ENCODE results near the gene FBP2. TPM values are rescaled to one million over a fixed set of nuclear protein-coding genes. Genes with fewer than 3 reads are reported as not detected.

FBP2 gene
- total and polyA plus RNA-seq, 2 experiments from 2014 or later, result not detected

GRCh38 chr9:94642501-94642900, 48.9 kb upstream of the FBP2 start (continued):
- TF ChIP-seq, protein P1, sequence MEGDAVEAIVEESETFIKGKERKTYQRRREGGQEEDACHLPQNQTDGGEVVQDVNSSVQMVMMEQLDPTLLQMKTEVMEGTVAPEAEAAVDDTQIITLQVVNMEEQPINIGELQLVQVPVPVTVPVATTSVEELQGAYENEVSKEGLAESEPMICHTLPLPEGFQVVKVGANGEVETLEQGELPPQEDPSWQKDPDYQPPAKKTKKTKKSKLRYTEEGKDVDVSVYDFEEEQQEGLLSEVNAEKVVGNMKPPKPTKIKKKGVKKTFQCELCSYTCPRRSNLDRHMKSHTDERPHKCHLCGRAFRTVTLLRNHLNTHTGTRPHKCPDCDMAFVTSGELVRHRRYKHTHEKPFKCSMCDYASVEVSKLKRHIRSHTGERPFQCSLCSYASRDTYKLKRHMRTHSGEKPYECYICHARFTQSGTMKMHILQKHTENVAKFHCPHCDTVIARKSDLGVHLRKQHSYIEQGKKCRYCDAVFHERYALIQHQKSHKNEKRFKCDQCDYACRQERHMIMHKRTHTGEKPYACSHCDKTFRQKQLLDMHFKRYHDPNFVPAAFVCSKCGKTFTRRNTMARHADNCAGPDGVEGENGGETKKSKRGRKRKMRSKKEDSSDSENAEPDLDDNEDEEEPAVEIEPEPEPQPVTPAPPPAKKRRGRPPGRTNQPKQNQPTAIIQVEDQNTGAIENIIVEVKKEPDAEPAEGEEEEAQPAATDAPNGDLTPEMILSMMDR (conservative IDR thresholded peaks at IDR 0.05; ENCODE audit: low read depth in 2 of 2), result no peak
- TF ChIP-seq NANOG (IDR thresholded peaks at IDR 0.05; ENCODE audit: borderline replicate concordance), result no peak
- no peak for TF ChIP-seq ZNF331 (CRISPR knock-in tag; IDR thresholded peaks at IDR 0.05; ENCODE audit: low read depth)

- peak overlapping the region; percentile 84 for H3K4me2 ChIP-seq
- Mint-ChIP-seq H3K36me3 (ENCODE audit: low read depth) (no peaks in the 10 kb centered on the region; the same call in 2 of the 3 replicates), H3K4me1 (peaks cover 21% of the 10 kb centered on the region), H3K9me3 (no peaks in the 10 kb centered on the region; the same call in 2 of the 3 replicates), H3K4me3 (peak overlapping the region; percentile 78), H3K27ac (no peak overlapping the region), H3K27me3 (ENCODE audit: insufficient read depth, low read depth, poor library complexity) (peaks cover 46% of the 10 kb centered on the region)
- peak overlapping the region; percentile 72 for H3K4me3 ChIP-seq
- H3K79me2 ChIP-seq (replicated peaks; ENCODE audit: insufficient read depth), result no peaks in the 10 kb centered on the region
- peak; percentile 86 for DNase-seq (ENCODE audit: low spot score)
- ATAC-seq, result peak; percentile 80
- no peak overlapping the region for H3K27ac ChIP-seq (ENCODE audit: low read depth)
- peaks cover 4% of the 10 kb centered on the region for H3K4me1 ChIP-seq (ENCODE audit: insufficient read depth)
- H3K27me3 ChIP-seq (ENCODE audit: insufficient read depth), result peaks cover 72% of the 10 kb centered on the region
- peak overlapping the region; percentile 97 for H2AFZ ChIP-seq
- H4K20me1 ChIP-seq (replicated peaks; ENCODE audit: insufficient read depth), result no peaks in the 10 kb centered on the region; the same call in 1 of the 2 replicates
- peak; percentile 81 for TF ChIP-seq NANOG (IDR thresholded peaks at IDR 0.05; ENCODE audit: borderline replicate concordance)
- TF ChIP-seq, protein P1 (conservative IDR thresholded peaks at IDR 0.05; ENCODE audit: low read depth in 2 of 2), result no peak
- H3F3A ChIP-seq (replicated peaks; ENCODE audit: low read depth), result no peaks in the 10 kb centered on the region
- H3K9me2 ChIP-seq (ENCODE audit: insufficient read depth), result no peaks in the 10 kb centered on the region
- H3K36me3 ChIP-seq (ENCODE audit: insufficient read depth), result no peaks in the 10 kb centered on the region
These were observed 46.4 kb upstream of the FBP2 start for GRCh38 chr9:94639999-94640376.

- peaks cover 4% of the 10 kb centered on the region for H3K4me1 ChIP-seq (ENCODE audit: insufficient read depth)
- Mint-ChIP-seq H3K27me3 (ENCODE audit: insufficient read depth, low read depth, poor library complexity) (peaks cover 48% of the 10 kb centered on the region), H3K27ac (no peak within 1 kb of the TSS), H3K4me1 (peaks cover 20% of the 10 kb centered on the region), H3K9me3 (no peaks in the 10 kb centered on the region; the same call in 2 of the 3 replicates), H3K36me3 (ENCODE audit: low read depth) (no peaks in the 10 kb centered on the region; the same call in 2 of the 3 replicates), H3K4me3 (peak within 1 kb of the TSS; percentile 78)
- ATAC-seq (peak; percentile 68), DNase-seq (ENCODE audit: low spot score) (peak; percentile 67)
- peak within 1 kb of the TSS; percentile 84 for H3K4me2 ChIP-seq
- H4K20me1 ChIP-seq (replicated peaks; ENCODE audit: insufficient read depth), result no peaks in the 10 kb centered on the region; the same call in 1 of the 2 replicates
- no peaks in the 10 kb centered on the region for H3K9me2 ChIP-seq (ENCODE audit: insufficient read depth)
- TF ChIP-seq, protein P1 (conservative IDR thresholded peaks at IDR 0.05; ENCODE audit: low read depth in 2 of 2), result no peak
- peak; percentile 31 for TF ChIP-seq EZH2 (IDR thresholded peaks at IDR 0.05; ENCODE audit: low read depth, unreplicated experiment)
- H3K27me3 ChIP-seq (ENCODE audit: insufficient read depth), result peaks cover 72% of the 10 kb centered on the region
- peak within 1 kb of the TSS; percentile 72 for H3K4me3 ChIP-seq
- no peak within 1 kb of the TSS for H3K27ac ChIP-seq (ENCODE audit: low read depth)
- H2AFZ ChIP-seq, result peak within 1 kb of the TSS; percentile 97
- no peaks in the 10 kb centered on the region for H3K79me2 ChIP-seq (replicated peaks; ENCODE audit: insufficient read depth)
- no peaks in the 10 kb centered on the region for H3F3A ChIP-seq (replicated peaks; ENCODE audit: low read depth)
- no peaks in the 10 kb centered on the region for H3K36me3 ChIP-seq (ENCODE audit: insufficient read depth)
These were observed 45.7 kb upstream of the FBP2 start, which contains the start of gene FBP1 for GRCh38 chr9:94639061-94639998. Gene FBP1 (minus strand): TSS chr9:94639518. CDS start chr9:94639310, 208 bp downstream.
